ENCODE results near the gene IQGAP3.
A peak's percentile ranks its signal among the peaks of the same experiment; 100 is the strongest.

IQGAP3 gene

DNA sequence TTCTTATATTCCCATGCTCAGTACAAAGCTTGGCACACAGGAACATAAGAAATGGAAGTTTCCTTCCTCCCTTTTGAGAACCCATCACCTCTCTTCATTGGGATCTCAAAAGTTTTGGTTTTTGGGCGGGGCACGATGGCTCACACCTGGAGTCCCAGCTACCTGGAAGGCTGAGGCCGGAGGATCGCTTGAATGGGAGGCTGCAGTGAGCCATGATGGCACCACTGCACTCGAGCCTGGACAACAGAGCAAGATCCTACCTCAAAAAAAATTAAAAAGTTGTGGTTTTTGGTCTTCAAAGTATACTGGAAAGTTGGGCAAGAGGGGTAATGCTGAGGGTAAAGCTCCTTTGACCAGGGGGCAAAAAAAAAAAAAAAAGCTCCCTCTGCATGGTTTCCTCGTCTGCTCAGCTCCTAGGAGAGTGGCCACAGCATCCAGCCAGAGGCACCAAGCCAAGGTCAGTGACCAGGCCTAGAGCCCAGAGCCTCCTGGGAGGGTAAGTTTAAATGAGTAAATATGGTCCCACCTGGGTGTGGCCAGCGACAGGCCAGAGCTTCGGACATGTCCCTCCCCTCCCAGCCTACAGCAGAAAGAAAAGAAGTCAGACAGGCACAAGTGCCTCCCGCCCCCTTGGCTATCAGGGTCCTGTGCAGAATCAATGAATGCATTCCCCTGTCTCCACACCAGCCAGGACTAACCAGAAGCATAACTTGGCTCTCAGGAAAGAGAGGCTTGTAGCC lies 76.8 kb downstream of the IQGAP3 start:
- DNase-seq: no peak

DNA sequence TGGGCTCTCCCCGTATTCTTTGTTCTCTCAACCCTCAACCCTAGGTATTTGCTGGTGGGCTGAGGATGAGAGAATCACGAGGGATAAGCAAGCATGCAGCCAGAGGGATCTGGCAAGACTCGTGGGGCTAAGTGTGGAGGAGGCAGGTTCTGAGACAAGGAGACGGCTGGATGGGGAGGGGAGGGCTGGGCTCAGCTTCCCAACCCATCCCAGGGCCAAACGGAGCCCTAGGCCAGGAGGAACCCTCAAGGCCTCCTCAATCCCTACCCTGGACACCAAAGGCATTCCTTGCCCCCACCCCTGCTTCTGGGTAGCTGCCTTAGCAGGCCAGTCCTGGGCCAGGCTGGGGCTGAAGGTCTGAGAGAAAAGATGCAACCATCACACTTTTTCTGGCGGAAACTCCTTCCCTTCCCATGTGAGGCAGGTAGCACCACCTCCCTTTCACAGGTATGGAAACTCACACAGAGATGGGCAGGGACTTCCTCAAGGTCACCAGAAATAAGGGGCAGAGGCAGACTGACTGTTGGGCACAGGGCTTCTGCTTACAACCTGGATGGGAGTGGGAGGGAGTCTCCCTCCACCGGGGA lies 78.0 kb downstream of the IQGAP3 start:
- no peak for DNase-seq

DNA sequence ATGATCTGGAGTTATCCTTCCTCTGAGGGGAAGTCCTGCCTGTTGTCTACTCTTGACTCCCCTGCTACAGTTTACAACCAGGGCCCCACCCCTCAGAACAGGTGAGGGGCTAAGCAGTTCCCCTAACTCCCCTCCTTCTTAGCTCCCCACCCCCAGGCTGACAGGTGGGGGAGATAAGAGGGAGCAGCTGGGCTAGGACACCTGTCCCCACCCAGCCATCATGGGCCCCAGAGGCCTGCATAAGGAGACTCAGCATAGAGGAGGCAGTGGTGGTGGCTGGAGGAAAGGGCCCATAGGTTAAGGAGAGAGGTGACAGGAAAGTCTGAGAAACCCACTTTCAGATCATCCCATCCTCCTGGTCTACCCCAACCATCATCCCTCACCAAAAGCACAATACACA lies 78.6 kb downstream of the IQGAP3 start:
- no peak for DNase-seq

DNA sequence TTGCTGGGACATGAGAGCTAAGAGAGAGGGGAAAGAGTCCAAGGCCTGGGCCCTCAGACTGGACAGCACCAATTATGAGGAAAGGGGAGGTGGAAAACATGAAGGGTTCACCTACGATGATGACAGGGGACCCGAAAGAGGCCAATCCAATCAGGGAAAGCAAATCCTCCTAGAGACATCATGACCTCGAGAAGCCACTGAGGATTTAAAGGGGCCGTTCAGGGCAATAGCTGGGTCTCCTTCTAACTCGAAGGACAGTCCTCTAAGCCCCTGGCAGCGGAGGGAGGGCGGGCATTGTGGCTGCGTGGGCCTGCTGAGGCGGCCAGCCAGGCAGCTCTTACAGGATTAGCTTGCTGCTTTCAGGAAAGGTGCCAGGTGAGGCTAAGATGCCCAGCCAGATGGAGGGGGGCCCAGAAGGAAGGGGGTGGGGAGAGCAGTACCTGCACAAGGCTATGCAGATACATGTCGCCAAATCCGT lies 79.2 kb downstream of the IQGAP3 start:
- no peak for DNase-seq

DNA sequence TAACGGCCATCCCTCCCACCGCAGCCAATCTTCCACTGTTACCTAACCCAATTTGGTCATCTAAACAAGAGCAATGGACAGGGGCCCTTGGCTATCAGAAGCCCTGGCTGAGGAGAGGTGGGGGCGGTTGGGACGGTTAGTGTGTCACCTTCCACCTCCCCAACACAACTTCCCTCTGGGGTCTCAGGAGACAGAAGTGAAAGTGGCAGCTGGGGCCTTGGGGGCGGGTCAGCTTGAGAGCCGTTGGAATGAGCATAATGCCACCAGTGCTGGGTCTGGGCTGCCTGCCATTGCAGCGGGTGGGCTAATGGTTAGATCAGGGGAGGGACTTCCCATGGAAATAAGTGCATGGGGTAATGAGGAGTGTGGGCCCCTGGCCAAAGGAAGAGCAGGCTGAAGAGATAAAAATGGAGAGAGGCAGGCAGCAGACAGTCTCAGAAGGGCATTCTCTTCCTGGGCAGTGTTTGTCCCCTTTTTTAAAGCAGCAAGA lies 79.7 kb downstream of the IQGAP3 start:
- no peak for DNase-seq

DNA sequence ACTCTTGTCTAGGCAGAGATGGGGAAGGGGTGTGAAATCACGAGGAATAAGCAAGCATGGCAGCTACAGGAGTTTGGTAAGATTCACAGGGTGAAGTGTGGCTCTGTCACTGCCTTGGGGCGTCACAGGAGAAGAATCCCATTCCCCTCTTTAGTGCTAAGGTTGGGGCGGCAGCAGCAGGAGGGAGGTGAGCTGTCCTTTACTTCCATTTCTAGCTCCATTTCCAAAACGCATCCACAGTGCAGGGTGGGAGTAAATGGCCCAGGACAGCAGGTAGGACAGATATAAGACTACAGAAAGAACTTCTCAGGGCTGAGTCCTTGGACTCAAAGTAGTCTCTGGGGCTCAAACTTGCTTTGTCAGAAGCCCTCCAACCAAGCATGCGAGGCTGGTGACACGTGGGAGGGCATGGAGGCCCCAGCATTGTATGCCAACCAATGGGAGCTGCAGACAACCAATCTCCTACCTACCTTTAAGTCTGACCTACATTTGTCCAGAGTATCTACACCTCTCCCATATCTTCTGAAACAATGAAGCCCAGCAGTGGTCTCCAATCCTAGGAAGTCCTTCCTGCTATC lies 80.3 kb downstream of the IQGAP3 start:
- no peak for DNase-seq

DNA sequence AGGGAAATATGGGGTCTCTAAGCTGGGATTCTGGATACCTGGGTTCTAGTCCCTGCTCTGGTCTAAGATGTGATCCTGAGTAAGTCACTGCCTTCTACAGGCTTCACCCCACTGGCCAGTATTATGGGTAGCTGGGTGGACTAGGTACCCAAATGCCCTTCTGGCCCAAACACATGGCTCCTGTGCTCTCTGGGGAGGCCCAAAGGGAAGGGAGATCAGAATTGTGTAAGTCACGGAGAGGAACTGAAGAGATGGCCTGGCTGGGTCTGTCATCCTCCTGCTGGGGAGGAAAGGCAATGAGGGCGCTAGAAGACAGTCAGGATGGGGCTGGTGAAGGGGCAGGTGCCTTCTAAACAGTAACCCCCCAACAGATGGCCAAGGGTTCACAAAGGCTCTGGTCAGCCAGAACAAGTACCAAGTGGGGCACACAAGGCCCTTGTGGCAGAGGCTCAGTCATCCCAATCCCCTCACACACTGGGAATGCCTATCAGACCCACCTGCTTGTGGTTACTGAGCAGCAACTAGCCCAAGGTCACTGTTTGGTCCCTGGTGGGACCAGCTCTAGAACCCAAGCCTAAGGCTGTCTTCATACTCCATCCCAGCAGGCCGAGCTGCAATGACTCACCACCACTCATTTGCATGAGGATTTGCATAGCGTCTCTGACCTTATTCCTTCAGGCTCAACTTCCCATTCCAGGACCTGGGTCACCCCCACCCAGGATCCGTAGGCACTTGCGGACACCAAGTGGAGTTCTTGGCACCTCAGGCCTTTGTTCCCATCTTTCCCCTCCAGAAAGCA lies 81.0 kb downstream of the IQGAP3 start:
- no peak for DNase-seq

DNA sequence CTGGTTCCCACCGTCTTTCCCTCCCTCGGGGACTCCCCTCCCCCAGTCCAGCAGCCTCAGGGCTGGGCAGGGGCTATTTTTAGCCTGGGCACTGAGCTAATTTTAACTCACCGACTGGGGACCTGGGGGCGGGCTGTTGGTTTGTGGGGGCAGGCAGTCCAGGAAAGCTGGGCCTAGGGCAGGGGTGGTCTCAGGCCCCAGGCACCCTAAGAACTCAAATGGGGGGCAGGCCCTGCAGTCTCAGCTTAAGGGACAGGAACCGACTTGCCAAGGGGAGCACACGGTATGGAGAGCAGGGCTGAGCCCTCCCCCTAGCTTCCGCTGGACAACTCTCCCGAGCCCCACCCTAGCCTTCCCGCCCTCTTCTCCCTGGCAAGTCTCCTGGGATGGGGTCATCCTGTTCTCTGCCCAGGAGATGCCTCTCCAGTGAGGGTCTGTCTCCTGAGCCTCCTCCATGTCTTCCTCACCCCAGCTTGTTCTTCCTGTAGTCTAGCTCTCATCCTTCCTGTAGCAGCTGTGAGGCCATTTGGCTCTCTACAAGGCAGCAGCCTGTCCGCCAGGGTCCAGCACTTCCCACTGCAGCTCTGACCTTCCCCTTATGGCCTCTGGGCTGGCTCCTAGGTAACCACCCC lies 81.8 kb downstream of the IQGAP3 start:
- DNase-seq: no peak

DNA sequence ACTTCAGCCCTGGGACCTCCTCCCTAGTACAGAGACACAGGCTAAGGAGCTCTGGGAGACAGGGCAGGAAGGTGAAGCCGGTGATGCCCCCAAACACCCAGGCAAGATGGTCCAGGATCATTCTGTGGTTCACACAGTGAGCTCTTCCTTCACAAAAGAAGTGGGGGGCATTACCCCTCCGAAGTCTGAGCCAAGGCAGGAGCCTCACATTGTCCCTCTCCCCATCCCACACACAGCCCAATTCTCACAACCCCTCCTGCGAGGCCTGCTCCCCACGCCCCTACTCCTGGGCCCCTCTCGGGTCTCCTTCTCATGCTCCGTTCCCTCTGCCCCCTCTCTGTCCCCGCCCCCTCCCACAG lies 82.5 kb downstream of the IQGAP3 start:
- DNase-seq: no peak

DNA sequence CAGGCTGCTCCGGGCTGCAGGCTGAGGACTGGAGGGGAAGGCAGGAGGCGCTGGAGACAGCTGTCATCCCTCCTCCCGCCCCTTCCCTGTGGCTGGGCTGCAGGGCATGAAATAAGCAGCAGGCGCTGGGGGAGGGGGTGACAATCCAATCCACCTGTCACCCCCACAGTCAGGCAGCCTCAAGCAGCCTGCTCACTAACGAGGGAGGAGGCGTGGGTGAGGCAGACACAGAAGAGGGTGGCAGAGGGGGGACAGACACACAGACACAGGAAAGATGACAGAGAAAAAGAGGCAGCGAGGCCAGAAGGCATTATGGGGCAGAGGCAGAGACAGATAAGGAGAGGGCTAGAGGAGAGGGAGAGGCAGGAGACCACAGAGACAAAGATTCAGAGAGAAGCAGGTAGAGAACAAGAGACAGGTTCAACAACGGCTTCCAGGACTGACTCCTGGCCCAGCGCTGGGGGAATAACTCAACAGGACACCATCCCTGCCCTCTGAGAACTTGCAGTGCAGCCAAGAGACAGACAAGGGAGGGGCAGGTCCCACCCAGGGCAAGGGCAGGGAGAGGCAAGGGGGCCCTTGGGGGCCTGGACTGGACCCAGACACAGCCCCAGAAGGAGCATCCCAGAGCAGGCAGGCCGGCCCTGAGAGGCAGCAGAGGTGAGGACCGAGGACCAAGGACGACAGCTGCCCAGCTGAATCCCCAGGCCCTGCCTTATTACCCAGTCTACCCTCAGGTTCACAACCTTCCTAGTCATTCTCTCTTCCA lies 83.0 kb downstream of the IQGAP3 start:
- DNase-seq: peak; percentile 40

DNA sequence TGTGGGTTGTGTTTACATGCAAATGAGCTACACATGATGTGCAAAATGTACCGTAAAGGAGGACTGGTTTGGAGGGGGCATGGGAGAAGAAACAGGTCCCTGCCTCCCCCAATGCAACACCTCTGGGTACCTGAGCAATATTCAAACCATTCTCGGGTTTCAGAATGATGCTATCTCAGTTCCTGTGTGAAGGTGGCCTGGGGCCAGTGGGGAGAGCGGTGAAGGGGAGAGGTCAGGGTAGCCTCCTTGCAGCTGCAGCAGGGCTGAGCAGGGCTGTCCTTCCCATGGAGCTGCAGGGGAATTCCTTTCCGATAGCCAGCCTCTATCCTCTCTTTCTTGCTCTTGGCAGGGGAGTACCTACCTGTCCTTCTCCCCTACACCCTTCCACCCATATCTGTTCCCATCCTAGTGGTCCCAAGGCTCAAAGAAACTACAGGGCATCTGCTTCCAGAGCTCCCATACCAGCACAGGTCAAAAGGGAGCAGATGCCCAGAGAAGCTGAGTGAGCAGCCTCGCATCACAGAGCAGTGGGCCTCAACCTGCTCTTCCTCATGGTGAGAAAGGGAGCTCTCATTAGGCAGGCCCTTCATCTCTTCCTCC lies 83.7 kb downstream of the IQGAP3 start:
- DNase-seq: no peak

DNA sequence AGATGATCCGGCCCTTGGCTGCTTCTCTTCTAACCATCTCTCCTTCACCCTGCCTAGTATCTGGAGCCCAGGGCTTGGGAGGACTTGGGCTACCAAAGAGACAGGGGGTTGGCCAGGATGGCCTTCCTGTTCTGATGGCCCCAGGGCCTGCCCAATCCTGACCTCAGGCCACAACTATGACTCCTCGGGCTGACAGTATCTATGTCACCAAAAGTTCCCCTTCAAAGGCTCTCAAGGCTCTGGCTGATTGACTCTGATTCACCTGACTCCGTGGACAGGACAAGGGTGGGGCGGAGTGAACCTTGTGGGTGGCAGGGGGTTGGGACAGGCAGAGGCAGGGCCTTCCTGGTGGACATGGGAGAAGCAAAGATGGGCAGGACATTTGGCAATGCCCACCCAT lies 84.5 kb downstream of the IQGAP3 start:
- DNase-seq: no peak

DNA sequence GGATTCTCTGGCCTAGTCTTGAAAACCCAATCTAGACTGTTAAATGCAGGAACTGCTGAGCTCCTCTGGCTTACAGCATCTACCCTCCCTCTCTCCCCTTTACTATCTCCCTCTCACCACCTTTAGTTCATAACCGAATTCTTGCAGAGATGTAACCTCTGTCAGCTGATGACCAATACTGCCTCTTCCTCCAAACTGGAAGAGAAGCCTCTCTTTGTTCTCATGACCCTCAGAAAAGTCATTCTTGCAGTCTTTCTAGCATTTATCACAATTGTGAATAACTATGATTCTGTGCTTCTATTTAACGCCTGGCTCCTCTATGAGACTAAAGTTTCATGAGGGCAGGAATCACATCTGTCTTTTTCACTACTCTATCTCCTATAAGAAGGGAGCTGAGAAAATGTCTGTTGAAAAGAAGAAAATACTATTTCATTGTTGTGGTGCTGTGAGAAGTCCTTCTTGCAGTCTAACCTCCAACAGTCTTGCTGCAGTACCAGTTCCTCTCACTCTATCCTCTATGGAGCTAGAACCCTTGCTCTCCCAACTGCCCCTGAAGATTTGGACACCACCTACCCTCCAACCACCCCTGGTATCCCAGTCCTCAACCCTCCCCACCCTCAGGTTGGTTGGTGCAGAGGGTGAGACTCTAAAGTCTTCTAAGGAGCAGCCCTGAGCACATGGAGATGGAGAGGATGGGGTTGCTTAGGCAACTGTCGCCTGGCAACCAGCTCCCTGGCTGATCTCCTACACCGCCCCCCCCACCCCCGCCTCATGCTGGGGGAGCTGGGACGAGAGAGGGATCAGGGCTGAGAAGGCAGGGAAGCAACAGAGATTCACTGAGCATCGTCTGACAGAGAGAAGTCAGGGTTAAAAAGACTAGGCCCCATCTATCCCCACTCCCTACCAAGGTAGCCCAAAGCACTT lies 85.7 kb downstream of the IQGAP3 start:
- DNase-seq: no peak

DNA sequence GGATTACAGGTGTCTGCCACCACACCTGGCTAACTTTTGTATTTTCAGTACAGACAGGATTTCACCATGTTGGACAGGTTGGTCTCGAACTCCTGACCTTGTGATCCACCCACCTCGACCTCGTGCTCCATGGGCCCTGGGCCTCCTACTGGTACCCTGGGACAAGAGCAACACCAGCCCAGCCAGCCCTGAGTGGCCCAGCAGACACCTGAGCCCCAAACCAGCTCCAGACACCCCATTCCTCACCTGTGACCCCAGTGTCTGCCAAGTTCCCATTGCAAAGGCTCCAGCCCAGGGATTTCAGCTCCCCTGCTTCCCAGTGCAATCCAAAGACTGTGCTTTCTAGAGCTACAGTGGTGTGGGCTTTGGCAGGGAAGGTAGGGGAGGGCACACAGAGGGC lies 86.4 kb downstream of the IQGAP3 start:
- DNase-seq: no peak

DNA sequence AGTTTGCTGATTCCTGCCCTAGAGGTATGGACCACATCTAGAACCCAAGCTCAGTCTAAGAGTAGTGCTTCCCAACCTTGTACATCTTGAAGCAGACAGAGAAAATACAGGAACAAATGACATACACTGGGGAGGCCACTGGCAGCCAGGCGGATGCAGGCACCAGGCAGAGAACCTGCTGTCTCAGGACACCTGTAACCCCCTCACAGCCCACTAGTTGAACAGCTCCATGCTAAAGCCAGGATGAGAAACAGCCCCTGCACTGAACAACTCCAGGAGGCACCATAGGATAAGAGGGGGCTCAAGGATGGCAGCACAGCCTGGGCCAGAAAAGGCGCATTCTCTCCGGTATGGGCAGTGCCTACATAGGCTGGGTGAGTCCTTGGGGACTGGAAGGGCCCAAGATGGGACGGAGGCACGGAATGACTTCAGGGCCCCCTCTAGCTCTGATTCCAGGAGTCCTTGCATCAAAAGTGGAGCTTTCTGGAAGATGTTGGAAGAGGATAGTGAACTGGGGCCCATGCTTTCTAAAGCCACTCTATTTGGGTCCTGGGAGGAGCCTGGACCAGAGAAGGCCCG lies 87.8 kb downstream of the IQGAP3 start:
- no peak for DNase-seq

DNA sequence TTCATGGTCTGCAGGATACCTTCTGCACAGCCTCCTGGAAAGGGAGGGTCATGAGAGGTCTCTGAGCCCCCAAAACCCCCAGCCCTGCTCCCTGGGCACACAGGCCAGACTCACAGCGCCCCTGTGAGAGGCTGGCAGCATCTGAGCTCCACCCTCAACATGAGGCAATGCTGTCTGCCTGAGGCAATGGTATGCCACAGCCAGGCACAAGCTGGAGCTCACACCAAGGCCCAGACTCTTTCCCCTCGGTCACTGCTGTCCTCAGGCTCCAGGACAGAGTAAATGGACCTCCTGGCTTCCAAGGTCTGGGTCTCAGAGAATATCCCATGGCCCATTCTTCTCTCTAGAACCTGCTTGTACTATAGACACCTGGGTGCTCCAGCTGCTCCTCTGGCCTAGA lies 89.0 kb downstream of the IQGAP3 start:
- no peak for DNase-seq

DNA sequence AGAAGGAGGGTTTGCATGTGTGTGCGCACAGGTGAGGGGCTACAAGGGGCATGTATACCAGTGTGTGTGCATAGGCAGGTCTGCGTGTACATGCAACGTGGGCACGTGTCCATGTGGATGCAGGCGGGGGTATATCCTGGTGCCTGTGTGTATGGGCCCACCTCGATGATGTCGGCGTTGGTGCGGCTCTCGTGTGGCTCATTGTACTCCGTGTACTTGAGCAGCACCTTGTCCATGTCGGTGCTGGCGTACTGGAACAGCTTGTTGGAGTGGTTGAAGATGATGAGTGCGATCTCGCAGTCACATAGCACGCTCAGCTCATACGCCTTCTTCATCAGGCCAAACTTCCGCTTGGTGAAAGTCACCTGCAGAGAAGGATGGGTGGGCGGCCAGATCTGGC lies 90.1 kb downstream of the IQGAP3 start:
- DNase-seq: no peak

DNA sequence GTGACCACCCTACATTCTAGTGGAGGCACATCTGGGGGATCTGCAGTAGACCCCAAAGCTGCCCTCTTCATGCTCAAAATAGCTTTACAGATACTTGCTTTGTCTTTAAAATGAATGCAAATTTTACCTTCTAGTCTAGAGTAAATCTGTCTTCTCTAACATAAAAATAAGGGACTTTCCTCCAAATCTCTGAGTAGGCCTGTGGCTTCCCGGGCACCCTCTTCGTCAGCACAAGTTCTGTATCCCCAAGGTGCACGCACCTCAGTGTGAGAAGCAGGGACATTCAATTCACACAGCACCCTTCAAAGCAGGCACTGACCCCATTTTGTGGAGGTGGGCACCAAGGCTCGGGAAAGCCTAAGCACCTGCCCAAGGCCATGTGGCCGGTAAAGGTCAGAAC lies 90.8 kb downstream of the IQGAP3 start:
- DNase-seq: no peak

DNA sequence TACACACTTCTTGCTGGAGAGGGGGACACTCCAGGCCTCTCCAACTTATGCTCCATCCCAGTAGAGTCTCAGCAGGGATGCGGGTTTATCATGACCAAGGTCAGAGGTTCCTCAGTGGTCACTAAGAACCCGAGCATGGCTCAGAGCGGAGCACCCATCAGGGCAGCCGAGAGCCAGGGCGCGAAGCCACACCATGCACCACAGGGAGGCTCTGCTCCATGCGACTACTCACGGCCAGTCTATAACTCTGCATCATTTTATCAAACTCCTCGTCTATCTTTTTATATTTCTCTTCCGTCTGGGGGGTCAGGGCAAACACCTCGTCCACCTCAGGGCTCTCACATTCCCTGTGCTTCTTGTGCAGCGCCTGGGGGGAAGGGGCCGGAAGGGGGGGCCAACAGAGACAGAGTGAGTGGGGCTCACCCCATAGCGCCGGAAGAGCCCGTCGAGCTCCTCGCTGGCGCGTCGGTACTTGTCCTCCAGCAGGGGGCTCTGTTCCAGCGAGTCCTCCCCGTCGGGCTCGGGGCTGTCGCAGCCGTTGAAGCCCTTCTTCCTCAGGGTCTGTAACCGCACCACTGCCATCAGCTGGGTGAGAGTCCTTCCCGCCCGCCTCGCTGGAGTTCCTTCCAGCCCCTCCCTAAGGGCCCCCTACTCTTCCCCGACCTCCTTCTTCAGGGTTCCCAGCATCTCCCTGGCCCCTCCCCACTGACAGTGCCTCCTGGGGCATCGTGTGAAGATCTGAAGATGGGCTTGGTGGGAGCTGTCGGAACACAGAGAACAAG lies 91.8 kb downstream of the IQGAP3 start:
- DNase-seq: peak; percentile 78

DNA sequence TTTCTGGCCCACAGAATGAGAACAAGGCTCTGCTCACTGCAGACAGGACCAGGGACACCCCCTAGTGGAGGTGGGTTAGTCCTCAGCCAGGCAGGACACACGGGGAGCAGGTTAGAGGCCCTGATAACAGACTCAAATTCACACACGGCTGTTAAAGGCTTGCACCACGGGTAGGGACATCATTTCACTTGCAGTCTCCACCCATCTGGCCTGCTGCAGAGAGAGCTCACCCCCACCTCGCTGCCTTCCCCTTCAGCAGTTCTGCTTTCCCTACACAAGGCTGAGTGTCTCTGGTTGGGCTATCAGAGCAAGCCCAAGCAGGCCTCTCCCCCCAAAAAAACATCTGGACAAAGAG lies 92.4 kb downstream of the IQGAP3 start:
- DNase-seq: no peak

All from stimulated activated CD4-positive, alpha-beta T cell treated with anti-CD3 and anti-CD28 coated beads, Interleukin-4, amount 100 ng/mL, for 1 hour (primary cell).